GM20000 (cell line): ENCODE measurements around the gene NAV1.

Experiments
- DNase-seq: peaks from one replicate; pipeline ENCODE4 v3.0.0; 2012; ENCODE audit warnings: low spot score
- CTCF ChIP-seq: IDR thresholded peaks from 2 replicates; pipeline ENCODE4 v1.5.1; 2012; ENCODE audit warnings: mild to moderate bottlenecking, control low read depth; ENCODE audit errors: extremely low read depth, missing control alignments

Gene NAV1

GRCh38 chr1:201511941-201512539 is 26.9 kb upstream of the NAV1 start:
- DNase-seq = peak; percentile 66
- TF ChIP-seq CTCF = no peak

- DNase-seq = no peak
- no peak for TF ChIP-seq CTCF
Observed at GRCh38 chr1:201513498-201514243, 25.3 kb upstream of the NAV1 start.

DNA sequence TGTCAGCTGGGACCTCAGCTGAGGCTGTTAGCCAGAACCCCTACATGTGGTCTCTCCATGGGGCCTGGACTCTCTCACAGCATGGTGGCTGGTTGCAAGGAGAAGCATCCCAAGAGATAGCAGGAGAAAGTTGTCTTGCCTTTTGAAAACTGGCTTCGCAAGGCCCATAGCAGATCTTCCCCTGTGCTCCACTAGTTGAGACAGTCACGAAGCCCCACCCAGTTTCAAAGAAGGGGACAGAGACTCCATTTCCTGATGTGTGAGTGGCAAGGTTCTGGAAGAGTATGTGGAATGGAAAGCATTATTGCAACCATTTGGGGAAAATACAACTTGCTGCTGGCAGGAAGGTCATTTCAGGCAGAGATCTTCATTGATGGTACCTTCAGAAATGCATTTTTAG is 24.5 kb upstream of the NAV1 start:
- no peak for DNase-seq

DNA sequence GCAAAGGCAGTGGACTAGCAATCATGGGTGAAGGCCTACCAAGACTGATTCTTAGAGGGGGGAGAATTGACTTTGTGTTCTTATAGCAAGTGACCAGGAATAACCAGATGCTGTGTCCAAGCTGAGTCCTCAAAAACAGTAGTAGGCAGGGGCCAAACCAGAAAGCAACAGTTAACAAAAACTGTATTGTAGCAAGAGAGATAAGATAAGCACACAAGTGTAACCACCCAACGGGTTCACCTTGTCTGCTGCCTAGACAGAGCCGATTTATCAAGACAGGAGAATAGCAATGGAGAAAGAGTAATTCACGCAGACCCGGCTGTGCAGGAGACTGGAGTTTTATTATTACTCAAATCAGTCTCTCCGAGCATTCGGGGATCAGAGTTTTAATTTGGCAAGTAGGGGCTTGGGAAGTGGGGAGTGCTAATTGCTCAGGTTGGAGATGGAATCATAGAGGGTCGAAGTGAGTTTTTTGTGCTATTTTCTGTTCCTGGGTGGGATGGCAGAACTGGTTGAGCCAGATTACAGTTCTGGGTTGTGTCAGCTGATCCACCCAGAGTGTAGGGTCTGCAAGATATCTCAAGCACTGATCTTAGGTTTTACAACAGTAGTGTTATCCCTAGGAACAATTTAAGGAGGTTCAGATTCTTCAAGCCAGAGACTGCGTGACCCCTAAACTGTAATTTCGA is 23.7 kb upstream of the NAV1 start:
- DNase-seq = no peak
- TF ChIP-seq CTCF = no peak

More for the DNA sequence above, 24.5 kb upstream of the NAV1 start:
- no peak for TF ChIP-seq CTCF

DNA sequence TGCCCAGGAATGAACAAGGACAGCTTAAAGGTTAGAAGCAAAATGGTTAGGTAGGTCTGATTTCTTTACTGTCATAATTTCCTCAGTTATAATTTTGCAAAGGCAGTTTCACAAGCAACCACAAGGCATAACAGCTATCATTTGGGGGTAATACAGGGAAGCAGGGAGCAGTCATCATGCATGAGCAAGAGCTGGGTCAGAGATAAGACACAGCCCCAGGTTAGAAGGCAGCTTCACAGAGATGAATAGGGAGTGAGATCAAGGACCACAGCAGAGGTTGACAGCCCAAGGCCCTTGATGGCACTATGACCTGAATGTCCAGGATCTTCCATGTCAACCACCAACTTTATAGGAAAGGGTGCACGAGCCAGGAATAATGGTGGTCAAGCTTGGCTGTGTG is 23.0 kb upstream of the NAV1 start:
- TF ChIP-seq CTCF = no peak

GRCh38 chr1:201516511-201517127 is 22.3 kb upstream of the NAV1 start:
- no peak for TF ChIP-seq CTCF
- DNase-seq = no peak

More for the DNA sequence above, 23.0 kb upstream of the NAV1 start:
- DNase-seq = no peak

GRCh38 chr1:201517631-201518030 is 21.3 kb upstream of the NAV1 start:
- no peak for DNase-seq
- TF ChIP-seq CTCF = no peak
